Upper lobe of right lung (tissue), 1 donor: ENCODE data around the gene MMP21. TPM values are rescaled to one million over a fixed set of nuclear protein-coding genes. Genes with fewer than 3 reads are reported as not detected.

Experiments
- ATAC-seq: fragments of 200-7000 bp; cut with Tn5 transposase; one replicate; pipeline ENCODE4 v1.9.1; 2020; ENCODE audit warnings: mild to moderate bottlenecking, moderate library complexity
- DNase-seq: peaks from one replicate; pipeline ENCODE4 v3.0.0-alpha.2; 2020
- H3K27ac ChIP-seq: fragments of 200-600 bp; one replicate; pipeline ENCODE4 v1.8.0; 2022
- H3K27me3 ChIP-seq: fragments of 200-600 bp; one replicate; pipeline ENCODE4 v1.8.0; 2022; ENCODE audit warnings: mild to moderate bottlenecking
- H3K36me3 ChIP-seq: fragments of 200-600 bp; one replicate; pipeline ENCODE4 v1.8.0; 2022
- H3K4me1 ChIP-seq: fragments of 200-600 bp; one replicate; pipeline ENCODE4 v1.8.0; 2022
- H3K4me3 ChIP-seq: fragments of 200-600 bp; one replicate; pipeline ENCODE4 v1.8.0; 2022; ENCODE audit warnings: mild to moderate bottlenecking
- H3K9me3 ChIP-seq: fragments of 200-600 bp; one replicate; pipeline ENCODE4 v1.8.0; 2022
- intact Hi-C: fragments of 100-400 bp; cut with DNase I; formaldehyde crosslinking; loops from one replicate; pipeline ENCODE4 v1.11.0; 2022
- long read RNA-seq: library from polyadenylated mRNA; unstranded; transcript quantifications from one replicate; pipeline ENCODE4 v2.0.0, GENCODE V29; 2021
- total RNA-seq: library from RNA; stranded (reverse); fragmentation: NEBNext Ultra II Directional; extraction: Animal tissue kit (Norgen Biotek cat#: 25700); gene quantifications from one replicate; pipeline ENCODE4 v1.2.1, GENCODE V29; 2021
- TF ChIP-seq, protein P1 (sequence below): fragments of 200-600 bp; IDR thresholded peaks from one replicate; pipeline ENCODE4 v1.8.0; 2022; ENCODE audit warnings: antibody characterized with exemption
- donor health status: DM: no; HTN: yes; CAD: no; lungs with severe emphysema.

MMP21 gene, protein sequence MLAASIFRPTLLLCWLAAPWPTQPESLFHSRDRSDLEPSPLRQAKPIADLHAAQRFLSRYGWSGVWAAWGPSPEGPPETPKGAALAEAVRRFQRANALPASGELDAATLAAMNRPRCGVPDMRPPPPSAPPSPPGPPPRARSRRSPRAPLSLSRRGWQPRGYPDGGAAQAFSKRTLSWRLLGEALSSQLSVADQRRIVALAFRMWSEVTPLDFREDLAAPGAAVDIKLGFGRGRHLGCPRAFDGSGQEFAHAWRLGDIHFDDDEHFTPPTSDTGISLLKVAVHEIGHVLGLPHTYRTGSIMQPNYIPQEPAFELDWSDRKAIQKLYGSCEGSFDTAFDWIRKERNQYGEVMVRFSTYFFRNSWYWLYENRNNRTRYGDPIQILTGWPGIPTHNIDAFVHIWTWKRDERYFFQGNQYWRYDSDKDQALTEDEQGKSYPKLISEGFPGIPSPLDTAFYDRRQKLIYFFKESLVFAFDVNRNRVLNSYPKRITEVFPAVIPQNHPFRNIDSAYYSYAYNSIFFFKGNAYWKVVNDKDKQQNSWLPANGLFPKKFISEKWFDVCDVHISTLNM
- not detected for total RNA-seq
- long read RNA-seq = 0 reads

DNA sequence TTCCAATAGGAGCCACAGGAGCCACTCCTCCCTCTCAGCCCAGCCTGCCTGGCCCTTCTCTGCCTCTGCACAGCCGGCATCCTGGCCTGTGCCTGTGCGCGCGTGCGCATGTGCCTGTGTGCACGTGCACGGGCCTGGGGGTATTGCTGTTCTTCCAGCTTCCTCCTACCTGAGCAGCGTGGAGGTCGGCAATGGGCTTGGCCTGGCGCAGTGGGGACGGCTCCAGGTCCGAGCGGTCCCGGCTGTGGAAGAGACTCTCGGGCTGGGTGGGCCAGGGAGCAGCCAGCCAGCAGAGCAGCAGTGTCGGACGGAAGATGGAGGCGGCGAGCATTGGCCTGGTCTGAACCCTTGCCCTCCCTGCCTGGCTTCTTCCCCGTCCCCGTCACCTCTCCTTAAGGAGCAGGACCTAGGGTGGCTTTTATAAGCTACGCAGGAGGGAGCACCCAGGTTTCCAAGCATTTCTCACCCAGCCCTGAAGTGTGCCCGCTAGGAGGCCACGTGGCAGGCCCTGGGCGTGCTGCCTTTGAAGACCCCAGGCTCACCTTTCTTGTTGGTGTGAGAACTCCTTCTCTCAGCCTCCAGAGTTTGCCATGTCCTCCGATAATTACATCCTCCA is at the start of gene MMP21:
MMP21 (minus strand) TSS at position 331 of the 616 bp plus-strand sequence; CDS start at position 331, 0 bp downstream.
- TF ChIP-seq, protein P1, sequence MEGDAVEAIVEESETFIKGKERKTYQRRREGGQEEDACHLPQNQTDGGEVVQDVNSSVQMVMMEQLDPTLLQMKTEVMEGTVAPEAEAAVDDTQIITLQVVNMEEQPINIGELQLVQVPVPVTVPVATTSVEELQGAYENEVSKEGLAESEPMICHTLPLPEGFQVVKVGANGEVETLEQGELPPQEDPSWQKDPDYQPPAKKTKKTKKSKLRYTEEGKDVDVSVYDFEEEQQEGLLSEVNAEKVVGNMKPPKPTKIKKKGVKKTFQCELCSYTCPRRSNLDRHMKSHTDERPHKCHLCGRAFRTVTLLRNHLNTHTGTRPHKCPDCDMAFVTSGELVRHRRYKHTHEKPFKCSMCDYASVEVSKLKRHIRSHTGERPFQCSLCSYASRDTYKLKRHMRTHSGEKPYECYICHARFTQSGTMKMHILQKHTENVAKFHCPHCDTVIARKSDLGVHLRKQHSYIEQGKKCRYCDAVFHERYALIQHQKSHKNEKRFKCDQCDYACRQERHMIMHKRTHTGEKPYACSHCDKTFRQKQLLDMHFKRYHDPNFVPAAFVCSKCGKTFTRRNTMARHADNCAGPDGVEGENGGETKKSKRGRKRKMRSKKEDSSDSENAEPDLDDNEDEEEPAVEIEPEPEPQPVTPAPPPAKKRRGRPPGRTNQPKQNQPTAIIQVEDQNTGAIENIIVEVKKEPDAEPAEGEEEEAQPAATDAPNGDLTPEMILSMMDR = no peak
- Histone ChIP-seq H3K27ac (no peak within 1 kb of the TSS), H3K4me1 (no peaks in the 10 kb centered on the region), H3K36me3 (no peaks in the 10 kb centered on the region), H3K4me3 (no peak within 1 kb of the TSS), H3K27me3 (no peaks in the 10 kb centered on the region), H3K9me3 (no peaks in the 10 kb centered on the region)
- DNase-seq (no peak), ATAC-seq (no peak)
- intact Hi-C loops = no loop called here

DNA sequence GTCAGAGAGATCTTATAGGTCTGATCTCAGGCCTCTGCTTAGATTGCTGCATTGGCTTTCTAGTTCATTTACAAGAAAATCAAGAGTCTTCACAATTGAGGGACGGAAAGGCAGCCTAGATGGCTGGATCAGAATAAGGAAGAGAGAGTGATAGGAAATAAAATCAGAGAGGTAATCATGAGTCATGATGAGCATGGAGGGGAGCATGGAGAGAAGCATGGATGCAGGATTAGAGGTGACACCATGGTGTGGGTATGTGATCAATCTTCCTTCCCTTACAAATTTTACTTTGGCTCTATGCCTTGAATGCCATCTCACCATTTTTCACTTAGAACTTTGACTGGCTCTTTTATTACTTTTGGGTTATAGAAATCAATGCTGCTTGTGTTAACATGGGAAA is 49.1 kb upstream of the MMP21 start:
- Histone ChIP-seq H3K27ac (no peak overlapping the region), H3K36me3 (peaks cover 31% of the 10 kb centered on the region), H3K4me1 (peaks cover 27% of the 10 kb centered on the region), H3K27me3 (no peaks in the 10 kb centered on the region), H3K9me3 (no peaks in the 10 kb centered on the region), H3K4me3 (peak overlapping the region; percentile 98)
- no peak for DNase-seq
- intact Hi-C loops = no loop called here
- TF ChIP-seq, protein P1 = no peak
- ATAC-seq = no peak

DNA sequence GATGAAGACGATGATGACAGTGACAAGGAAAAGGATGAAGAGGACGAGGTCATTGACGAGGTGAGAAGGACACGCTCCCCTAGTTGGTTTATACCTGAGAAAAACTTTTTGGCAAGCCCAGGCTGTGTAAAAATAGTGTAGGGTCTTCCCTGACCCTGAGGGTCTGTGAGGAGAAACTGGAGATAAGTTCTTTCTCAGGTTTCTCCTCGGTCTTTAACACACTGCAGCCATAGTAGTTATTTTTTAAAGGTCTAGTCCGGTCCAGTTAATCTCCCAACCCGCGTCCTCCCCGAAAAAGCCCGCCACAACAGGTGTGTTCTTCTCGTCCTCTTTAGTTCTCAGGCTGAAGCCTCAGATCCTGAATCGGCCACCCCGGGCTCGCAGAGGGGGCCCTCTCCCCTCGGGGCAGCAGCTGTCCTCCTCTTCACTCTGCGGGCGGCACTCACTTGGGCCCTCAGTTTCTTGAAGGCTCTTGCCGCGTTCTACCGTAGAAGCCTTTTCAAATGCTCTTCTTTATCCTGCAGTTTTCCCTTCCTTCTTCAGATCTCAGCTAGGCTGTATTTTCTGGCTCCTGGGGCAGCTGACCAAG is 48.1 kb upstream of the MMP21 start:
- intact Hi-C loops = no loop called here
- peaks cover 27% of the 10 kb centered on the region for H3K4me1 ChIP-seq
- H3K27me3 ChIP-seq = no peaks in the 10 kb centered on the region
- peak overlapping the region; percentile 93 for H3K27ac ChIP-seq
- peak overlapping the region; percentile 98 for H3K4me3 ChIP-seq
- no peak for ATAC-seq
- peaks cover 22% of the 10 kb centered on the region for H3K36me3 ChIP-seq
- no peaks in the 10 kb centered on the region for H3K9me3 ChIP-seq
- TF ChIP-seq, protein P1 = no peak
- DNase-seq = no peak

DNA sequence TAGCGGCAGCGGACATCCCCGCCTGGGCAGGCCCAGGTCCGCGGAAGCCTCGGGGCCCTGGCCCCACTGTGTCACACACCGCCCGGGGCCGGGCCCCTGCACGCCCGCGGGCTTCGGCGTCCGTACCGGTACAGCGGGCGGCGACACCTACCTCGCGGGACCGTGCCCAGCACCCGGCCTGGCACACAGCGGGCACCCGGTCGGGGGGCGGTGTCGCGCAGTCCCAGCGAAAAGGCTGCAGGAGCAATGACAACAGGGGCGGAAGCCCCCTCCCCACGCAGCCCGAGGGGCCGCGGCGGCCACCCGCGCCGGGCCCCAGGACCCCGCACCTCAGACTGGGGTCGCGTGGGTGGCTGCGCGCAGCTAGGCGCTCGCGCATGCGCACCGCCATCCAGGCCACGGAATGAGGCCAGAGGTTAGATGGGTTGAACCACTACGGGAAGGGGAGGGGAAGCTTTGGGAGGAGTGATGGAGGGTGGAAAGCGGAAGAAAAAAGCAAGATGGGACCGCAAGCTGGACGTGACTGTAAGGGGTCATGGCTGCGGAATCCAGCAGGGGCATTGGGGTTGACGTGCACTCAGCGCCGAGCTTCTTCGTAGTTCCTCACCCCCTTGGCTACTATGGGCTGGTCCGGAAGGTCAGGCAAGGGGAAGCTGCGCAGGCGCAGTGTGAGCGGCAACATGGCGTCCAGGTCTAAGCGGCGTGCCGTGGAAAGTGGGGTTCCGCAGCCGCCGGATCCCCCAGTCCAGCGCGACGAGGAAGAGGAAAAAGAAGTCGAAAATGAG is 47.4 kb upstream of the MMP21 start, which contains the start of the genes BCCIP and UROS:
BCCIP (plus strand) TSS at position 669 of the 785 bp plus-strand sequence; CDS start at position 681, 12 bp downstream.
UROS (minus strand) TSS at position 381 of the 785 bp plus-strand sequence. CDS start 6,759 bp downstream, outside the sequence.
- peaks cover 15% of the 10 kb centered on the region for H3K36me3 ChIP-seq
- TF ChIP-seq, protein P1 = no peak
- ATAC-seq = peak; percentile 97

DNA sequence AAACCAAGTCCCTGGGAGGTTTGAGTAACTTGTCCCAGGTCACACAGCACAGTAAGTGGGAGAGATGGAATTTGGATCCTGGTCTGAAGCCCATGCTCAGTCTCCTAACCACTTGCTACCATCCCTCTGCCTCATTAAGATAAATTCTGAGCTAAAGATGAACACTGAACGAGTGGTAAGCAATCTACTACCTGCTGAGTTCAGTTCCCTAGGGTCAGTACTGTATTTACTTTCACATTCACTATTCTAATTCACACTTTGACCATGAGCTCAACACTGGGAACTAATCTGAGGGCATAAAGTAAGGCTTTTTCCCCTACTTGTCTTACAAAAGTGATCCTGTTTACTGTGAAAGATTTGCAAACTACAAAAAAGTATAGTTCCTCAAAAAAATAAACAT is 45.1 kb upstream of the MMP21 start:
- H3K9me3 ChIP-seq = no peaks in the 10 kb centered on the region
- TF ChIP-seq, protein P1 = no peak
- no peak for ATAC-seq
- H3K4me1 ChIP-seq = peaks cover 25% of the 10 kb centered on the region
- H3K27me3 ChIP-seq = no peaks in the 10 kb centered on the region
- DNase-seq = no peak
- no peak overlapping the region for H3K27ac ChIP-seq
- peaks cover 4% of the 10 kb centered on the region for H3K36me3 ChIP-seq
- intact Hi-C loops = no loop called here
- H3K4me3 ChIP-seq = no peak overlapping the region

More for the DNA sequence above, 47.4 kb upstream of the MMP21 start, which contains the start of the genes BCCIP and UROS:
- peak within 1 kb of the TSS; percentile 93 for H3K27ac ChIP-seq
- intact Hi-C loops = no loop called here
- peaks cover 27% of the 10 kb centered on the region for H3K4me1 ChIP-seq
- DNase-seq = peak; percentile 96
- no peaks in the 10 kb centered on the region for H3K27me3 ChIP-seq
- peak within 1 kb of the TSS; percentile 98 for H3K4me3 ChIP-seq
- H3K9me3 ChIP-seq = no peaks in the 10 kb centered on the region
